Subcutaneous adipose tissue (tissue), 4 donors: ENCODE results near the gene CHST3. TPM values are rescaled to one million over a fixed set of nuclear protein-coding genes. Genes with fewer than 3 reads are reported as not detected.

Source experiments
- total RNA-seq, 4 donors: library from RNA; depleted of rRNA; stranded (reverse); fragments of >200 nt; gene quantifications; one replicate each; pipeline ENCODE4 v1.1.0, GENCODE V29; 2016
- TF ChIP-seq, protein P1 (sequence below): fragments of 450-650 bp; IDR thresholded peaks from one replicate; pipeline ENCODE4 v1.5.1; 2016; ENCODE audit warnings: low read depth, mild to moderate bottlenecking, control low read depth, antibody characterized with exemption, moderate library complexity

The CHST3 gene
- total RNA-seq, 4 donors from 2014 or later, result 11.2 to 26.3 (median 17.9) TPM

DNA sequence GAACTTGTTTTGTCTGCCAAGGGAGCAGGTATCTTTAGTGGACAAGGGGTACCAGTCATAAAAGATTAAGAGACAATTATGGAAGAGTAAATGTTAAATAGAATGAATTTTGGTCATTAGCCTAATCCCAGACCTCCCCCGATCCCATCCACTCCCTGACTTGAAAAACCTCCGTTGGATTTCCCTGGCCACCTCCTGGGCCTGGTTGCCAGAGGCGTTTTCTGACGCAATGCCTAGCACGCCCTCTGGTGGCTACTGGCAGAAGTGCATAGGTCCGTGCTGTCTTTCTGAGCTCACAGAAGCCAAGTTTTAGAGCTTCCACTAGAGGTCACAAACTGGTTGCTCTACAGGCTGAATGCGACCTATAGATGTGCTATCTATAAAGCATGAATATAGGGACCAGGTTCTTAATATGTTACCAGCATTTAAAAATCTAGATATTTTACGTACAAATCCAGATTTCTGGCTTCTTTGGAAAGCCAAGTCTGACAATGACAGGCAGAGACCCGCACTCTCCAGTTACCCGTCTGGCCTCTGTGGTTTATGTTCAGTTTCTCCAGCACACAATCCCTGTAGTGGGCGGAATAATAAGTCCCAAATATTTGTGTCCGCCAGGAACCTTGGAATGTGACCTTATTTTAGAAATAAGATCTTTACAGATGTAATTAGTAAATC is 84.4 kb downstream of the CHST3 start:
- TF ChIP-seq, protein P1, sequence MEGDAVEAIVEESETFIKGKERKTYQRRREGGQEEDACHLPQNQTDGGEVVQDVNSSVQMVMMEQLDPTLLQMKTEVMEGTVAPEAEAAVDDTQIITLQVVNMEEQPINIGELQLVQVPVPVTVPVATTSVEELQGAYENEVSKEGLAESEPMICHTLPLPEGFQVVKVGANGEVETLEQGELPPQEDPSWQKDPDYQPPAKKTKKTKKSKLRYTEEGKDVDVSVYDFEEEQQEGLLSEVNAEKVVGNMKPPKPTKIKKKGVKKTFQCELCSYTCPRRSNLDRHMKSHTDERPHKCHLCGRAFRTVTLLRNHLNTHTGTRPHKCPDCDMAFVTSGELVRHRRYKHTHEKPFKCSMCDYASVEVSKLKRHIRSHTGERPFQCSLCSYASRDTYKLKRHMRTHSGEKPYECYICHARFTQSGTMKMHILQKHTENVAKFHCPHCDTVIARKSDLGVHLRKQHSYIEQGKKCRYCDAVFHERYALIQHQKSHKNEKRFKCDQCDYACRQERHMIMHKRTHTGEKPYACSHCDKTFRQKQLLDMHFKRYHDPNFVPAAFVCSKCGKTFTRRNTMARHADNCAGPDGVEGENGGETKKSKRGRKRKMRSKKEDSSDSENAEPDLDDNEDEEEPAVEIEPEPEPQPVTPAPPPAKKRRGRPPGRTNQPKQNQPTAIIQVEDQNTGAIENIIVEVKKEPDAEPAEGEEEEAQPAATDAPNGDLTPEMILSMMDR, result no peak

DNA sequence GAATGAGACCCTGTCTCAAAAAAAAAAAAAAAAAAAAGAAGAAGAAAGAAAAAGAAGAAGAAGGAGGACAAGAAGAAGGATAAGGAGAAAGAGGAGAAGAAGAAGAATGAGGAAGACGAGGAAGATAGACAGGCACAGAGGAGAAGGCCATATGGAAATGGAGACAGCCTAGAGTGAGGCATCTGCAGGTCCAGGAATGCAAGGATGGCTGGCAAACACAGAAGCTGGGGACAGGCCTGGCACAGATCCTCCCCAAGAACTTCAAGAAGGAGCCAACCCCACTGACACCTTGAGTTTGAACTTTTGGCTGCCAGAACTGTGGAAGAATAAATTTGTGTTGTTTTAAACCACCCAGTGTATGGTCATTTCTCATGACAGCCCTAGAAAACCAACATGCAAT is 85.3 kb downstream of the CHST3 start:
- TF ChIP-seq, protein P1, result no peak

DNA sequence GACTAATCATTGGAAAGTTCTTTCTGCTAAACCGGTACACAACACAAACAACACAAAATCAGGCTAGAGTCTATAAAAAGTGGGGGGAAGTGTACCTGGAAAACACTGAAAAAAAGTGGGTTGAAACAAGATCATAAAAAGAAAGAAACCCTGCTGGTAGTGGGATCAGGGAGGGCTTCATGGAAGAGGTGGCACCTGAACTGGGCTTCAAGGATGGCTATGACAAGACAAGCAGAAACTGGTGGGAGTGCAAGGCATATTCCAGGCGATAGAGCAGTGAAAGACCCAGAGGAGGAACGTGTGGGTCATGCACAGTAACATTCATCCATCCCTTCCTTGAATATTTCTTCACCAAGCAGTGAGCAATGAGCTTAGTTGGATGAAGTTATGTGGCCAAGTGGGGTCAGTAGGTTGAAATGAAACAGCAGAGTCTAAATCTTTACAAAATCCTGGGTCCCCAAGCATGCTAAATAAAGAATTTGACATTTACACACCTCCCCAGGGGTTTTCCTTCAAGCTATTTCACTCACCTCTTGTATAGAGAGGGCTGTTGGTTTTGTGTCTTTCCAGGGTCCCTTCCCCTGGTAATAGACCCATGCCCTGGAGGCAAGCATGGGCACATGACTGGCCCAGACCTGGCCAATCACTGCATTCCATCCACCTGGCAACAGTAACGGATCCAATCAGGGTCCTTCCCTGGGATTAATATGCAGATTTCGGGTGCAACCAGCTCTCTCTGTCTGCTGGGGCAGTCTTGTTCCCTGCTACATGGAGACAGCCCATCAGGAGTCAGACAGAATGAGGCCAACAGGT is 86.0 kb downstream of the CHST3 start:
- TF ChIP-seq, protein P1, result no peak

DNA sequence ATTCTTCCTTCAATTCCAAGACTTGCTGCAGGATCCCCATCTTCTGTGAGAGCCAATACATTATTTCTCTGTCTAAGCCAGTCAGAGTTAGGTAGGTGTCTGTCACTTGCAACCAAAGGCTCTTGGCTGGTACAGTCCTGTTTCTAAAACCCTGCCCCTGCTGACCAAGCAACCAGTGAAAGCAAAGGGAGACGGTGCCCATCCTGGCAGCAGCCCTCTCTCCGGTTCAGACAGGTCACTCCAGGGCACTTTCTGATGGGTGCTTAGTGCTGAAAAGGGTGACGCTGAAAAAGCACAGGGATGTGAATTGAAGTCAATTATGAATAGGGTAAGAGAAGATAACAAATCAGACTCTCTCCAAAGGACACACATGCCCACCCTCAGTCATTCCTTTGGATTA is 86.7 kb downstream of the CHST3 start:
- TF ChIP-seq, protein P1, result no peak

DNA sequence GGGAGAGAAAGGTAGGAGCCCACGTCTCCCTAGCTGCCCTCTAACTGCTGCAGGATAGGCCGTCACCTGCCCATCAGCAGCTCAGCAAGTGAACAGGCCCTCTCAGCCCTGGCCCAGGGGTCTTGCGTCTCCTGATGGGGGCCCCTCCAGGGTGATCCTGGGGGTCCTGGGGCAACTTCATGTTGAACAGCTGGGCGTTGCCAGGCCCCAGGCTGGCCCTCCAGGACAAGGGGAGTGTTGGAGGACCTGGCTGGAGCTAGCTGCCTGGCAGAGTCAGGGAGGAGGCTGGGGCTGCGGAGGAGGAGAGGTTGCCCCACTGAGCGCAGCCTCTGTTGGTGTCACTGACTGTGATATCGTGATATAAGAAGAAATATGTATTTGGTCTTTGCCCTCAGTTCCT is 89.5 kb downstream of the CHST3 start:
- TF ChIP-seq, protein P1, result no peak

DNA sequence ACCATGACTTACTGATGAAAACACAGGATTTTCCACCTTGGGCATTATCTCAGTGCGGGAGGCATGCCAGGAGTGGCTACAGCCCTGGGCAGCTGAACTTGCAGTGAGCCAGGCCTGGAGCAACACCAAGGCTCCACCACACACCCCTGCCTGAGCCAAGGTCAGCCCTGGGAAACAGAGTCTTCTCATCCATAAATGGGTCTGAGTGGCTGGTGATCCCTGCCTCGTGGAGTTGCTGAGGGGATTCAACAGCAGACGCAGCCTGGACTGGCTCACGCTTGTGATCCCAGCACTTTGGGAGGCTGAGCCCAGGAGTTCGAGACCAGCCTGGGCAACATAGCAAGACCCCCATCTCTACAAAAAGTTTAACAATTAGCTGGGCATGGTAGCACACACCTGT is 91.9 kb downstream of the CHST3 start:
- TF ChIP-seq, protein P1, result no peak

DNA sequence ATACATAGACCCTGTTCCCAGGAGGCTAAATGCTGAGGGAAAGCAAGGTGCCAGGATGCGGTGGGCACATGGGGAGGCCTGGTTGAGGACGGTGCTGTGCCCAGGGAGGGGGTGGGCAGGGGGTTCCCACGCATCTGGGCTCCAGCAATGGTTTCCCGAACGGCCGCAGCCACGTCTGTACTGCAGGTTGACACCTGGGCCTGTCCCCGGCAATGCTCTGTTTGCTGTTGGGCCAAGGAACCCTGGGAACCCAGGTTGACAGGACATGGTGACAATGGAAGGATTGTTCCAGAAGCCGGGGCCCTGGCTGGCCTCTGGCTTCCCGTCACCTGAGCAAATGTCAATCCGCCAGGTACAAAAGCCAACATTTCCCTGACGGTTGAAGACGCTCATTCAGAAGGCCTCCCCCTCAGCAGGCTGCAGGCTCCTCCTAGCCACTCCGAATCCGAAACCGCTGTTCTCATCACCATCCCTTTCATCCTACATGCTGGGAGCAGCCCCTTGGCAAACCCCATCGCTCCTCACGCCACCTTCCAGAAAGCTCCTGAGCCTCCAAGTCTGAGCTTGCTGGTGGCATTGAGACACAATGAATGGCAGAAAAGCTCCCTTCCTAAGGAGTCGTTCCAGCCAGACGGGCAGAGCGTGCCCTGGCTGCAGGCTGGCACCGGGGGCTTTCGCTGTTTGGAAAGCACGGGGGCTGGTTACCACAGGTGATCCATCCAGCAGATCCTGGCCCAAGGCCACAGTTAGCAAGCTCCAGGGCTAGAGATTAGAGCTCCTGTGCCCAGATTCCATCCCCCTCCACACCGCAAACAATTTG is 92.9 kb downstream of the CHST3 start:
- TF ChIP-seq, protein P1, result no peak
